SK-N-SH (cell line): ENCODE measurements around the gene ACCS. TPM values are rescaled to one million over a fixed set of nuclear protein-coding genes. Genes with fewer than 3 reads are reported as not detected.
A peak's percentile ranks its signal among the peaks of the same experiment; 100 is the strongest.

ENCODE experiments used
- CTCF ChIA-PET: fragments of 300-600, 350-600 bp; formaldehyde crosslinking; extraction: SDS; loops from one replicate; lab custom pipeline; 2021; lab: Yijun Ruan, JAX
- POLR2A ChIA-PET: fragments of 350-600 bp; sonication (Branson Sonifier 250); formaldehyde crosslinking; extraction: SDS; loops from one replicate; lab custom pipeline; 2020; ENCODE audit warnings: antibody characterized with exemption, inconsistent platforms; lab: Yijun Ruan, JAX
- DNase-seq: peaks from one replicate; pipeline ENCODE4 v3.0.0; 2012
- H2AFZ ChIP-seq: fragments of 200-600 bp; sonication (generic); 2 replicates; pipeline ENCODE4 v1.8.1; 2016; ENCODE audit warnings: antibody characterized with exemption, mild to moderate bottlenecking, low read depth
- H3F3A ChIP-seq: fragments of 200-600 bp; sonication (generic); replicated peaks from 2 replicates; pipeline ENCODE3; 2016; ENCODE audit warnings: antibody characterized with exemption, mild to moderate bottlenecking; ENCODE audit not compliant: insufficient read depth
- H3K27ac ChIP-seq, 2 experiments: fragments of 200-500 bp in 1 of 2; fragments of 200-600 bp in 1 of 2; sonication (Bioruptor generic) in 1 of 2; sonication (generic), shearing (Covaris generic) in 1 of 2; 2 replicates each; pipeline versions ENCODE4 v1.5.1 to v1.6.1; 2014 to 2016; ENCODE audit warnings: low read depth in 2 of 2, inconsistent platforms in 1 of 2, low read length in 1 of 2, mild to moderate bottlenecking in 1 of 2, mixed read lengths in 1 of 2
- H3K27me3 ChIP-seq: fragments of 200-600 bp; sonication (generic), shearing (Covaris generic); 2 replicates; pipeline ENCODE4 v1.6.1; 2016; ENCODE audit warnings: mixed run types; ENCODE audit not compliant: insufficient read depth
- H3K36me3 ChIP-seq, 2 experiments: fragments of 200-500 bp in 1 of 2; fragments of 200-600 bp in 1 of 2; sonication (Bioruptor generic) in 1 of 2; sonication (generic) in 1 of 2; replicated peaks in 1 of 2; 2 replicates each; pipeline versions ENCODE3 to v1.5.1; 2014 to 2016; ENCODE audit warnings: low read length in 1 of 2, mild to moderate bottlenecking in 1 of 2; ENCODE audit not compliant: insufficient read depth in 2 of 2, control insufficient read depth in 1 of 2
- H3K4me1 ChIP-seq, 2 experiments: fragments of 200-500 bp in 1 of 2; fragments of 200-600 bp in 1 of 2; sonication (Bioruptor generic) in 1 of 2; sonication (generic), shearing (Covaris generic) in 1 of 2; 2 replicates each; pipeline versions ENCODE4 v1.5.1 to v1.6.1; 2014 to 2016; ENCODE audit warnings: low read depth in 1 of 2, low read length in 1 of 2, mixed run types in 1 of 2; ENCODE audit not compliant: insufficient read depth in 2 of 2, control insufficient read depth in 1 of 2
- H3K4me2 ChIP-seq: fragments of 200-600 bp; sonication (generic), shearing (Covaris generic); 2 replicates; pipeline ENCODE4 v1.6.1; 2017; ENCODE audit warnings: mixed run types
- H3K4me3 ChIP-seq, 2 experiments: fragments of 200-500 bp in 1 of 2; fragments of 200-600 bp in 1 of 2; sonication (Bioruptor generic) in 1 of 2; sonication (generic), shearing (Covaris generic) in 1 of 2; 2 replicates each; pipeline versions ENCODE4 v1.5.1 to v1.8.1; 2014 to 2016; ENCODE audit warnings: low read depth in 2 of 2, inconsistent platforms in 1 of 2, low read length in 1 of 2, mild to moderate bottlenecking in 1 of 2, mixed read lengths in 1 of 2, moderate library complexity in 1 of 2
- H3K79me2 ChIP-seq: fragments of 200-600 bp; sonication (generic); 2 replicates; pipeline ENCODE4 v1.8.1; 2017; ENCODE audit warnings: mild to moderate bottlenecking; ENCODE audit not compliant: insufficient read depth
- H3K9ac ChIP-seq: fragments of 200-600 bp; sonication (generic); 2 replicates; pipeline ENCODE4 v1.6.1; 2017; ENCODE audit warnings: mixed run types
- H3K9me2 ChIP-seq: fragments of 200-600 bp; sonication (generic); 2 replicates; pipeline ENCODE4 v1.6.1; 2017; ENCODE audit warnings: mixed run types
- H3K9me3 ChIP-seq: fragments of 200-600 bp; sonication (generic); 2 replicates; pipeline ENCODE4 v1.6.1; 2017; ENCODE audit warnings: mixed run types, mild to moderate bottlenecking, moderate library complexity
- H4K20me1 ChIP-seq: fragments of 200-600 bp; sonication (generic); 2 replicates; pipeline ENCODE4 v1.6.1; 2017; ENCODE audit warnings: mild to moderate bottlenecking, mixed run types; ENCODE audit not compliant: insufficient read depth
- CHD2 ChIP-seq: fragments of 150-350 bp; IDR thresholded peaks from 2 replicates; pipeline ENCODE4 v1.6.1; 2018; ENCODE audit warnings: low read length; ENCODE audit not compliant: partially characterized antibody
- EP300 ChIP-seq, 2 experiments: IDR thresholded peaks; 2 replicates each; pipeline versions ENCODE4 v1.4.0 to v1.6.1; 2012; ENCODE audit warnings: borderline replicate concordance in 1 of 2, low read depth in 1 of 2, low read length in 1 of 2
- FOSL2 ChIP-seq: IDR thresholded peaks from 2 replicates; pipeline ENCODE4 v1.4.0; 2012; ENCODE audit warnings: low read depth, mild to moderate bottlenecking, moderate library complexity, borderline replicate concordance
- FOXM1 ChIP-seq: IDR thresholded peaks from 2 replicates; pipeline ENCODE4 v1.4.0; 2012; ENCODE audit warnings: low read depth, mild to moderate bottlenecking
- IRF3 ChIP-seq: fragments of 150-350 bp; IDR thresholded peaks from 2 replicates; pipeline ENCODE4 v1.6.1; 2016; ENCODE audit warnings: mild to moderate bottlenecking, low read depth, low read length
- JUND ChIP-seq: IDR thresholded peaks from 2 replicates; pipeline ENCODE4 v1.4.0; 2012
- MEF2A ChIP-seq: IDR thresholded peaks from 2 replicates; pipeline ENCODE4 v1.4.0; 2012; ENCODE audit warnings: low read depth, borderline replicate concordance
- MXI1 ChIP-seq: IDR thresholded peaks from 2 replicates; pipeline ENCODE4 v1.6.1; 2012; ENCODE audit warnings: mild to moderate bottlenecking, low read depth, low read length, improper control_type of control experiment
- NFIC ChIP-seq: IDR thresholded peaks from 2 replicates; pipeline ENCODE4 v1.4.0; 2012; ENCODE audit warnings: borderline replicate concordance
- NRF1 ChIP-seq: IDR thresholded peaks from 2 replicates; pipeline ENCODE4 v1.6.1; 2012; ENCODE audit warnings: low read depth, mild to moderate bottlenecking, low read length
- POLR2AphosphoS5 ChIP-seq: IDR thresholded peaks from 2 replicates; pipeline ENCODE4 v1.6.1; 2012; ENCODE audit warnings: low read depth, low read length
- RAD21 ChIP-seq: IDR thresholded peaks from 2 replicates; pipeline ENCODE4 v1.6.1; 2012; ENCODE audit warnings: mild to moderate bottlenecking, low read length
- RCOR1 ChIP-seq: fragments of 150-350 bp; IDR thresholded peaks from 2 replicates; pipeline ENCODE4 v1.6.1; 2017; ENCODE audit warnings: antibody characterized with exemption, low read length
- RFX5 ChIP-seq: IDR thresholded peaks from 2 replicates; pipeline ENCODE4 v1.6.1; 2012; ENCODE audit warnings: mild to moderate bottlenecking, improper control_type of control experiment, low read length
- SMC3 ChIP-seq: IDR thresholded peaks from 2 replicates; pipeline ENCODE4 v1.6.1; 2012; ENCODE audit warnings: low read depth, low read length, improper control_type of control experiment
- TAF1 ChIP-seq: IDR thresholded peaks from 2 replicates; pipeline ENCODE4 v1.6.1; 2012; ENCODE audit warnings: low read depth, mild to moderate bottlenecking, low read length, moderate library complexity, borderline replicate concordance
- TEAD4 ChIP-seq: IDR thresholded peaks from 2 replicates; pipeline ENCODE4 v1.4.0; 2012; ENCODE audit warnings: mild to moderate bottlenecking, borderline replicate concordance; ENCODE audit not compliant: insufficient read depth
- ZBTB33 ChIP-seq: IDR thresholded peaks from 2 replicates; pipeline ENCODE4 v1.4.0; 2012; ENCODE audit warnings: low read depth, borderline replicate concordance
- WGBS: methylation state at CpG from one replicate; pipeline ENCODE4 v1.1.6; 2017; ENCODE audit warnings: low lambda C conversion rate; 5-methylcytosine and 5-hydroxymethylcytosine counted together
- polyA plus RNA-seq, 3 experiments: library from polyadenylated mRNA; depleted of rRNA; stranded (reverse); fragments of >200 nt; gene quantifications; 2 replicates each; pipeline ENCODE4 v1.2.3, GENCODE V29; 2012
- TF ChIP-seq, protein P1 (sequence below): fragments of 200-600 bp; sonication (generic); IDR thresholded peaks from 2 replicates; pipeline ENCODE4 v1.6.1; 2017; ENCODE audit warnings: antibody characterized with exemption, mild to moderate bottlenecking, moderate library complexity
- TF ChIP-seq, protein P2 (sequence below): IDR thresholded peaks from 2 replicates; pipeline ENCODE4 v1.6.1; 2012; ENCODE audit warnings: mild to moderate bottlenecking, low read depth, low read length, moderate library complexity

ACCS gene
- polyA plus RNA-seq, 1 of the 3 experiments (the other 2 are of a cell fraction): 28.5 TPM

GRCh38 chr11:44133335-44133946 is 67.4 kb downstream of the ACCS start:
- TF ChIP-seq, protein P1, sequence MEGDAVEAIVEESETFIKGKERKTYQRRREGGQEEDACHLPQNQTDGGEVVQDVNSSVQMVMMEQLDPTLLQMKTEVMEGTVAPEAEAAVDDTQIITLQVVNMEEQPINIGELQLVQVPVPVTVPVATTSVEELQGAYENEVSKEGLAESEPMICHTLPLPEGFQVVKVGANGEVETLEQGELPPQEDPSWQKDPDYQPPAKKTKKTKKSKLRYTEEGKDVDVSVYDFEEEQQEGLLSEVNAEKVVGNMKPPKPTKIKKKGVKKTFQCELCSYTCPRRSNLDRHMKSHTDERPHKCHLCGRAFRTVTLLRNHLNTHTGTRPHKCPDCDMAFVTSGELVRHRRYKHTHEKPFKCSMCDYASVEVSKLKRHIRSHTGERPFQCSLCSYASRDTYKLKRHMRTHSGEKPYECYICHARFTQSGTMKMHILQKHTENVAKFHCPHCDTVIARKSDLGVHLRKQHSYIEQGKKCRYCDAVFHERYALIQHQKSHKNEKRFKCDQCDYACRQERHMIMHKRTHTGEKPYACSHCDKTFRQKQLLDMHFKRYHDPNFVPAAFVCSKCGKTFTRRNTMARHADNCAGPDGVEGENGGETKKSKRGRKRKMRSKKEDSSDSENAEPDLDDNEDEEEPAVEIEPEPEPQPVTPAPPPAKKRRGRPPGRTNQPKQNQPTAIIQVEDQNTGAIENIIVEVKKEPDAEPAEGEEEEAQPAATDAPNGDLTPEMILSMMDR: peak; percentile 80
- TF ChIP-seq MEF2A: no peak
- no peak for TF ChIP-seq CHD2
- TF ChIP-seq, protein P2, sequence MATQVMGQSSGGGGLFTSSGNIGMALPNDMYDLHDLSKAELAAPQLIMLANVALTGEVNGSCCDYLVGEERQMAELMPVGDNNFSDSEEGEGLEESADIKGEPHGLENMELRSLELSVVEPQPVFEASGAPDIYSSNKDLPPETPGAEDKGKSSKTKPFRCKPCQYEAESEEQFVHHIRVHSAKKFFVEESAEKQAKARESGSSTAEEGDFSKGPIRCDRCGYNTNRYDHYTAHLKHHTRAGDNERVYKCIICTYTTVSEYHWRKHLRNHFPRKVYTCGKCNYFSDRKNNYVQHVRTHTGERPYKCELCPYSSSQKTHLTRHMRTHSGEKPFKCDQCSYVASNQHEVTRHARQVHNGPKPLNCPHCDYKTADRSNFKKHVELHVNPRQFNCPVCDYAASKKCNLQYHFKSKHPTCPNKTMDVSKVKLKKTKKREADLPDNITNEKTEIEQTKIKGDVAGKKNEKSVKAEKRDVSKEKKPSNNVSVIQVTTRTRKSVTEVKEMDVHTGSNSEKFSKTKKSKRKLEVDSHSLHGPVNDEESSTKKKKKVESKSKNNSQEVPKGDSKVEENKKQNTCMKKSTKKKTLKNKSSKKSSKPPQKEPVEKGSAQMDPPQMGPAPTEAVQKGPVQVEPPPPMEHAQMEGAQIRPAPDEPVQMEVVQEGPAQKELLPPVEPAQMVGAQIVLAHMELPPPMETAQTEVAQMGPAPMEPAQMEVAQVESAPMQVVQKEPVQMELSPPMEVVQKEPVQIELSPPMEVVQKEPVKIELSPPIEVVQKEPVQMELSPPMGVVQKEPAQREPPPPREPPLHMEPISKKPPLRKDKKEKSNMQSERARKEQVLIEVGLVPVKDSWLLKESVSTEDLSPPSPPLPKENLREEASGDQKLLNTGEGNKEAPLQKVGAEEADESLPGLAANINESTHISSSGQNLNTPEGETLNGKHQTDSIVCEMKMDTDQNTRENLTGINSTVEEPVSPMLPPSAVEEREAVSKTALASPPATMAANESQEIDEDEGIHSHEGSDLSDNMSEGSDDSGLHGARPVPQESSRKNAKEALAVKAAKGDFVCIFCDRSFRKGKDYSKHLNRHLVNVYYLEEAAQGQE: no peak
- TF ChIP-seq MXI1: no peak
- TF ChIP-seq FOSL2: no peak
- no peak for TF ChIP-seq NRF1
- TF ChIP-seq NFIC: no peak
- TF ChIP-seq RFX5: no peak
- TF ChIP-seq EP300 (IDR thresholded peaks at IDR 0.05; ENCODE audit: borderline replicate concordance in 1 of 2, low read depth in 1 of 2, low read length in 1 of 2): no peak
- TF ChIP-seq RCOR1: no peak
- TF ChIP-seq TAF1: no peak
- no peak for TF ChIP-seq TEAD4
- TF ChIP-seq SMC3: peak; percentile 72
- no peak for TF ChIP-seq IRF3
- peak; percentile 82 for TF ChIP-seq RAD21
- TF ChIP-seq JUND: no peak
- no peak for TF ChIP-seq ZBTB33
- TF ChIP-seq FOXM1: no peak
- no peak for TF ChIP-seq POLR2AphosphoS5
- Histone ChIP-seq H3K27me3 (no peaks in the 10 kb centered on the region), H3K9me3 (no peaks in the 10 kb centered on the region), H3K4me1 (peaks cover 7 to 23% of the 10 kb centered on the region in 2 experiments; a peak in 2 of 4 replicates), H3K9me2 (no peaks in the 10 kb centered on the region), H3F3A (no peaks in the 10 kb centered on the region), H4K20me1 (no peaks in the 10 kb centered on the region), H3K27ac (no peak overlapping the region), H3K36me3 (peaks cover 19 to 42% of the 10 kb centered on the region in 2 experiments), H3K4me2 (no peak overlapping the region), H3K4me3 (no peak overlapping the region), H2AFZ (no peak overlapping the region), H3K79me2 (no peaks in the 10 kb centered on the region), H3K9ac (no peak overlapping the region)
- DNase-seq: peak; percentile 43
- ChIA-PET POLR2A (no interaction called here), CTCF (interaction anchor here (0.5 to 5.8 kb wide), 46 partner anchors 8 to 484 kb away, joined by 3 to 49 read pairs (median 4); partner anchors contain the start of gene EXT2)
- WGBS: 86% methylated on average over 1 of the region's 1 CpG
